ENCODE data around the gene TMEM115. TPM values are rescaled to one million over a fixed set of nuclear protein-coding genes. Genes with fewer than 3 reads are reported as not detected.

The TMEM115 gene
- total RNA-seq, 1 experiment from 2014 or later, result 17.3 TPM

GRCh38 chr3:50388016-50388719 lies 28.8 kb upstream of the TMEM115 start:
- Histone ChIP-seq H3K27ac (ENCODE audit: low read depth, low read length, poor library complexity, severe bottlenecking) (no peak overlapping the region), H3K27me3 (replicated peaks; ENCODE audit: insufficient read depth, low read depth, low read length, poor library complexity) (no peaks in the 10 kb centered on the region), H3K4me3 (ENCODE audit: low read depth, low read length, poor library complexity, severe bottlenecking) (no peak overlapping the region), H3K9me3 (ENCODE audit: low read depth, low read length, poor library complexity, severe bottlenecking) (no peaks in the 10 kb centered on the region), H3K36me3 (ENCODE audit: insufficient read depth, low read length, poor library complexity, severe bottlenecking) (no peaks in the 10 kb centered on the region), H3K4me1 (ENCODE audit: insufficient read depth, low read length, poor library complexity, severe bottlenecking) (no peaks in the 10 kb centered on the region)
- TF ChIP-seq, protein P1, sequence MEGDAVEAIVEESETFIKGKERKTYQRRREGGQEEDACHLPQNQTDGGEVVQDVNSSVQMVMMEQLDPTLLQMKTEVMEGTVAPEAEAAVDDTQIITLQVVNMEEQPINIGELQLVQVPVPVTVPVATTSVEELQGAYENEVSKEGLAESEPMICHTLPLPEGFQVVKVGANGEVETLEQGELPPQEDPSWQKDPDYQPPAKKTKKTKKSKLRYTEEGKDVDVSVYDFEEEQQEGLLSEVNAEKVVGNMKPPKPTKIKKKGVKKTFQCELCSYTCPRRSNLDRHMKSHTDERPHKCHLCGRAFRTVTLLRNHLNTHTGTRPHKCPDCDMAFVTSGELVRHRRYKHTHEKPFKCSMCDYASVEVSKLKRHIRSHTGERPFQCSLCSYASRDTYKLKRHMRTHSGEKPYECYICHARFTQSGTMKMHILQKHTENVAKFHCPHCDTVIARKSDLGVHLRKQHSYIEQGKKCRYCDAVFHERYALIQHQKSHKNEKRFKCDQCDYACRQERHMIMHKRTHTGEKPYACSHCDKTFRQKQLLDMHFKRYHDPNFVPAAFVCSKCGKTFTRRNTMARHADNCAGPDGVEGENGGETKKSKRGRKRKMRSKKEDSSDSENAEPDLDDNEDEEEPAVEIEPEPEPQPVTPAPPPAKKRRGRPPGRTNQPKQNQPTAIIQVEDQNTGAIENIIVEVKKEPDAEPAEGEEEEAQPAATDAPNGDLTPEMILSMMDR (conservative IDR thresholded peaks at IDR 0.05; ENCODE audit: low read depth, low read length), result 0 out of 2 replicates have a peak, but pooled peaks have one; percentile 24
- TF ChIP-seq EZH2 (IDR thresholded peaks at IDR 0.05; ENCODE audit: borderline replicate concordance, low read depth, low read length, poor library complexity, severe bottlenecking), result no peak
- ChIA-PET CTCF (no interaction called here), POLR2A (ENCODE audit: low non-redundant PET) (interaction anchor here (0.6 kb wide), 1 partner anchor 20 kb away, joined by 3 read pairs; no protein-coding TSS in a partner anchor)
- no TSS peak for BruUV-seq (replicated peaks)
- intact Hi-C loops (cut with micrococcal nuclease; ENCODE audit: unreplicated experiment), result no loop called here
- no peak for DNase-seq (ENCODE audit: low spot score)

DNA sequence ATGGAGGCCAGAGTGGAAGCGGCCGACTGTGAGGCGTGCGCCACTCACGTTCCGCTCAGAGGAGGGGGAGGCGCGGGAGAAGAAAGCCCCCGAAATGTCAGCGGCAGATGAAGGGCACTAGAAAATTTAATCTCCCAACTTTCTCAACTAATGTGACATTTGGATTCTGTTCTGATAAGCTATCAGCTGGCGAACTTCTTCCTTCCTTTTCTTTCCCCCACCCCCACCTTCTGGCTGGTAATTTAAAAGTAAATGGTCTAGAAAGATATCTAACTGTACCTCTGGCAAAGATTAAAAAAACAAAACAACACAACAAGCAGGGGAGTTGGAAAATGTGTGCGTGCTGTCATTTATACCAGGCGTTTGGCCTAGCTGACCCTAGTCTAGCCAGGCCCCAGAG lies 26.4 kb upstream of the TMEM115 start:
- H3K27ac ChIP-seq (ENCODE audit: low read depth, low read length, poor library complexity, severe bottlenecking), result no peak overlapping the region
- intact Hi-C loops (cut with micrococcal nuclease; ENCODE audit: unreplicated experiment), result no loop called here
- H3K36me3 ChIP-seq (ENCODE audit: insufficient read depth, low read length, poor library complexity, severe bottlenecking), result no peaks in the 10 kb centered on the region
- CTCF ChIA-PET, result no interaction called here
- POLR2A ChIA-PET (ENCODE audit: low non-redundant PET), result no interaction called here
- no peaks in the 10 kb centered on the region for H3K27me3 ChIP-seq (replicated peaks; ENCODE audit: insufficient read depth, low read depth, low read length, poor library complexity)
- no peak for DNase-seq (ENCODE audit: low spot score)
- no peaks in the 10 kb centered on the region for H3K4me1 ChIP-seq (ENCODE audit: insufficient read depth, low read length, poor library complexity, severe bottlenecking)
- BruUV-seq (replicated peaks), result no TSS peak
- H3K4me3 ChIP-seq (ENCODE audit: low read depth, low read length, poor library complexity, severe bottlenecking), result no peak overlapping the region
- H3K9me3 ChIP-seq (ENCODE audit: low read depth, low read length, poor library complexity, severe bottlenecking), result no peaks in the 10 kb centered on the region
- TF ChIP-seq, protein P1 (conservative IDR thresholded peaks at IDR 0.05; ENCODE audit: low read depth, low read length), result no peak
- no peak for TF ChIP-seq EZH2 (IDR thresholded peaks at IDR 0.05; ENCODE audit: borderline replicate concordance, low read depth, low read length, poor library complexity, severe bottlenecking)

DNA sequence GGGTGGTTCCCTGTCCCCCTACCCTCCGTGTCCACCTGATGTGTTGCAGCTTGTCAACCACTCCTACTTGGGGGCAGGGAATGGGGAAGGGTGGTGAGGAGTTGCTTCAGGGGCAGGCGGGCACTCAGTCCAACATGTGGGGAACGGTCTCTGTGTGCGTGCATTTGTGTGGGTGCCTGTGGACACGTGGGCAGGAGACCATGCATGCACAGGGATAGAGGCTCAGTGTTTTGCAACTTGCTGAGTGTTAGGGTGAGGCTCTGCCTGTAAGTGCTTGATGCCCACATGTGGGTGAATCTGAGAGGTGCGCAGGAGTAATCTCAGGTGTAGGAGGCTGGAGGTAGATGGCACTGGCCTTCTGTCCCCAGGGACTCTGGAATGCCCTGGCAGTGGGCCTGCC lies 24.4 kb upstream of the TMEM115 start:
- no peak overlapping the region for H3K4me3 ChIP-seq (ENCODE audit: low read depth, low read length, poor library complexity, severe bottlenecking)
- POLR2A ChIA-PET (ENCODE audit: low non-redundant PET), result no interaction called here
- CTCF ChIA-PET, result no interaction called here
- no peaks in the 10 kb centered on the region for H3K27me3 ChIP-seq (replicated peaks; ENCODE audit: insufficient read depth, low read depth, low read length, poor library complexity)
- H3K27ac ChIP-seq (ENCODE audit: low read depth, low read length, poor library complexity, severe bottlenecking), result no peak overlapping the region
- TF ChIP-seq, protein P1 (conservative IDR thresholded peaks at IDR 0.05; ENCODE audit: low read depth, low read length), result no peak
- no peak for TF ChIP-seq EZH2 (IDR thresholded peaks at IDR 0.05; ENCODE audit: borderline replicate concordance, low read depth, low read length, poor library complexity, severe bottlenecking)
- no peaks in the 10 kb centered on the region for H3K4me1 ChIP-seq (ENCODE audit: insufficient read depth, low read length, poor library complexity, severe bottlenecking)
- H3K36me3 ChIP-seq (ENCODE audit: insufficient read depth, low read length, poor library complexity, severe bottlenecking), result no peaks in the 10 kb centered on the region
- no TSS peak for BruUV-seq (replicated peaks)
- no peaks in the 10 kb centered on the region for H3K9me3 ChIP-seq (ENCODE audit: low read depth, low read length, poor library complexity, severe bottlenecking)
- intact Hi-C loops (cut with micrococcal nuclease; ENCODE audit: unreplicated experiment), result no loop called here
- no peak for DNase-seq (ENCODE audit: low spot score)
